A549 treated with CpdA at 1 μM for 4 hours (cell line): ENCODE results near the gene ADGB. TPM values are rescaled to one million over a fixed set of nuclear protein-coding genes. Genes with fewer than 3 reads are reported as not detected.

Source experiments
- total RNA-seq: library from RNA; stranded (reverse); fragments of 200-300 nt; extraction: Qiagen RNA extraction; gene quantifications from 5 replicates; pipeline ENCODE4 v1.2.3, GENCODE V29; 2022; ENCODE audit warnings: low read depth

Gene ADGB
- total RNA-seq = not detected in 5 replicates

DNA sequence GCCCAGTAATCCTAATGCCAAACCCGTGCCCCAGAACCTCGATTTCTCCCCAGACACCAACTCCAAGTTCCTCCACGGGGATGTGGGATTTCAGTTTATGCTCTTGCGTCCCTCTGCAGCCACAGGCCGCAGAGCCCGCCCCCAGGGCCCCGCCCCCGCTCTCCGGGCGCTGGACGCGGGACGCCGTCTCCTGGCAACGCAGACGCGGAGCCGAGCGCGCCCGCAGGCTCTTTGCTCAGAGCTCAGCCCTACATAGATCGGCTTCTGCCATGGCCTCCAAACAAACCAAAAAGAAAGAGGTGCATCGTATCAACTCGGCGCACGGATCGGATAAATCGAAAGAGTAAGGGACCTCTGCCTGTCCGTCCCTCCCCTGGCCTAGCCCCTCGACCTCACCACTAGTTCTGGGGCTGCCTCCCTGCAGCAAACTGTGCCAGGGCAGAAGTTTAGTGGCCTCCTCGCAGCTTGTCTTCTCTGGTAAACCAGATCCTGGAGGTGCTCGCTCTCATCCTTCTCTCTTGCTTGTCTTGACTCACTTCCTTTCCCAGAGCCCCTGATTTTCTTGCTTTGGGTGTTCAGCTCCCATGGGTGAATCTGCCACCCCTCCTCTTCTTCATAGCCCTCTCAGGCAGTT, at the start of gene ADGB:
TSS of gene ADGB (plus strand) at position 201 of the 634 bp plus-strand sequence. CDS start at position 270, 69 bp downstream.

Other genes starting within 250 kb of the ADGB start
- gene RAB32, start 55.1 kb upstream of the ADGB start, total RNA-seq = 35.3 to 47.8 TPM (median 44.8 TPM) in 5 replicates